Effector memory CD8-positive, alpha-beta T cell (primary cell): ENCODE results near the gene DPF3.

Experiments used
- ATAC-seq: fragments of 150-1000 bp; cut with Tn5 transposase; replicated peaks from 2 replicates; pipeline ENCODE4 v1.10.0; 2021; ENCODE audit warnings: mild to moderate bottlenecking, moderate library complexity
- DNase-seq, 3 experiments: peaks; one replicate each; pipeline ENCODE4 v3.0.0; 2021
- H3K27ac Mint-ChIP-seq, 2 donors: one replicate each; pipeline ENCODE4 v1.8.0; 2022; ENCODE audit warnings: mild to moderate bottlenecking in 2 of 2, mixed read lengths in 2 of 2, moderate library complexity in 2 of 2
- H3K27me3 Mint-ChIP-seq, 2 donors: one replicate each; pipeline ENCODE4 v1.8.0; 2022; ENCODE audit warnings: mixed read lengths in 2 of 2
- H3K36me3 Mint-ChIP-seq: one replicate; pipeline ENCODE4 v1.8.0; 2022; ENCODE audit warnings: mild to moderate bottlenecking, moderate library complexity, mixed read lengths; ENCODE audit not compliant: insufficient read depth
- H3K4me1 Mint-ChIP-seq, 2 donors: one replicate each; pipeline ENCODE4 v1.8.0; 2022; ENCODE audit warnings: low read depth in 2 of 2, mixed read lengths in 2 of 2
- H3K4me3 Mint-ChIP-seq, 2 donors: one replicate each; pipeline ENCODE4 v1.8.0; 2022; ENCODE audit warnings: mild to moderate bottlenecking in 2 of 2, mixed read lengths in 2 of 2, moderate library complexity in 2 of 2
- H3K9me3 Mint-ChIP-seq, 2 donors: one replicate each; pipeline ENCODE4 v1.8.0; 2022; ENCODE audit warnings: mixed read lengths in 2 of 2

Gene DPF3

DNA sequence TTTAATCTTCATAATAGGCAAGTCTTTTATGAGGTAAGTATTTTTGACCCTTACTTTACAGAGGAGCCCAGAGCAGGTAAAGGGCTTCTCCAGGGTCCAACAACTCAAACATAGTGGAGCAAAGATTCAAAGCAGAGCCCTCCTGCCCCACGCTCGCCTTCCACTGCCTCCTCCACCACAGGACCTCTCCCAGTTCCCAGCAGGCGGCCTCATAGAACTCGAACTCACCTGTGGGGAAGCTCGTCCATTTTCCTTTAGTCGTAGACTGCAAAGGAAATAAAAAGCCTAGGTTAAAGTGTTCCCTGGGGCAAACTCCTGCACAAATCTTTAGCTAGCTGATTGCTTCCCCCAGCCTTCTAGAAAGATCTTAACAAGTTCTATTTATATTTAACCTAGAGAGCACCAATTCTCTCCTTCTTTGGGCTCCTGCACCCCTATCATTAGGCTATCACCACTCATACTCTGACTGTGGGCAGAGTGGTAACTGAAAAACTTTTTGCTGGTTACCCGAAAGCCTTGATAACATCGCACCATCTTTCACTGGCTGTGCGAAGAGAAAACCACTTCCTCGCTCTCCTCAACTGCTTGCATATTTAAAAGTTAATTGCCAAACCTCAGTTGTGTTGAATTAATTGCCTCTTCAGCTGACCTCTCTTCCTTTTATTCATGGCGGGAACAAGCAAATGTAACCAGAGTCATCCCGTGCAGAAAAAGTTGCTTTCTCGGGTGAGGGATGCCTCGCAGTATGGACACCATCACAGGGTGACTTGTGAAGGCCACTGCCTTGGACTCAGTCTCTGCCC is 299.6 kb downstream of the DPF3 start:
- Mint-ChIP-seq H3K9me3 (no peaks in the 10 kb centered on the region), H3K36me3 (no peaks in the 10 kb centered on the region), H3K27ac (peak overlapping the region in 1 of 2 donors; percentile 69), H3K27me3 (peaks cover 39 to 57% of the 10 kb centered on the region in 2 donors), H3K4me1 (peaks cover 40 to 50% of the 10 kb centered on the region in 2 donors), H3K4me3 (peak overlapping the region; percentile 77 to 79)
- peak; percentile 46 to 61 (median 49) for DNase-seq
- peak; percentile 95 for ATAC-seq

DNA sequence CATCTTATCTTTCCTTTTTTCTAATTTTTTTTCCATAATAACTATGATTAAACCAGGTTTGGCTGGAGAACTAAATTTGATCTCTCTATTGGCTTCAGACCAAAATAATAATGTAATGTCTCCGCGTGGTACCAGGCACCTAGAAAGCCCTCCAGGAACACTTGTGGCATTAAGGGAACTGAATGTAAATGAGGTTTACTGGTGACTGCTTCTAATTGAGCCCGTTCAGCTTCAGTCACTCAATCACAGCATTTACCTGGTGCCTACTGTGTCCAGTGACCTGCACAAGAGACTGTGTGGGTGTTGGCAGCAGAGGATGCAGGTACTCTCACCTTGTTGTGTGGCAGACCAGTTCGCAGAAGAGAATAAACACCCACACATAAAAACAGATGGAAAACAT is 302.5 kb downstream of the DPF3 start:
- Mint-ChIP-seq H3K27me3 (peaks cover 29 to 30% of the 10 kb centered on the region in 2 donors), H3K36me3 (peaks cover 1% of the 10 kb centered on the region), H3K27ac (peak overlapping the region in 1 of 2 donors; percentile 26), H3K4me1 (peaks cover 40 to 50% of the 10 kb centered on the region in 2 donors), H3K4me3 (no peak overlapping the region), H3K9me3 (no peaks in the 10 kb centered on the region)
- ATAC-seq: no peak
- DNase-seq: no peak

GRCh38 chr14:72590577-72590976 is 303.3 kb downstream of the DPF3 start:
- peak; percentile 9 to 15 (median 10) for DNase-seq

GRCh38 chr14:72589652-72590051 is 304.2 kb downstream of the DPF3 start:
- no peaks in the 10 kb centered on the region for H3K9me3 Mint-ChIP-seq
- DNase-seq (no peak), ATAC-seq (no peak)
- H3K4me3 Mint-ChIP-seq: no peak overlapping the region
- no peak overlapping the region for H3K27ac Mint-ChIP-seq
- H3K4me1 Mint-ChIP-seq: peaks cover 30 to 37% of the 10 kb centered on the region in 2 donors
- H3K27me3 Mint-ChIP-seq: peaks cover 24 to 39% of the 10 kb centered on the region in 2 donors
- H3K36me3 Mint-ChIP-seq: peaks cover 5% of the 10 kb centered on the region

More at GRCh38 chr14:72590577-72590976, 303.3 kb downstream of the DPF3 start:
- Mint-ChIP-seq H3K4me1 (peaks cover 36 to 46% of the 10 kb centered on the region in 2 donors), H3K36me3 (peaks cover 5% of the 10 kb centered on the region), H3K4me3 (peak overlapping the region; percentile 53 to 63), H3K9me3 (no peaks in the 10 kb centered on the region), H3K27me3 (peaks cover 24 to 30% of the 10 kb centered on the region in 2 donors), H3K27ac (no peak overlapping the region)
- peak; percentile 43 for ATAC-seq

GRCh38 chr14:72588521-72588920 is 305.4 kb downstream of the DPF3 start:
- H3K27me3 Mint-ChIP-seq: peaks cover 33 to 50% of the 10 kb centered on the region in 2 donors
- no peaks in the 10 kb centered on the region for H3K9me3 Mint-ChIP-seq
- H3K4me1 Mint-ChIP-seq: peaks cover 22 to 28% of the 10 kb centered on the region in 2 donors
- DNase-seq (no peak), ATAC-seq (no peak)
- H3K4me3 Mint-ChIP-seq: no peak overlapping the region
- H3K27ac Mint-ChIP-seq: no peak overlapping the region
- H3K36me3 Mint-ChIP-seq: peaks cover 5% of the 10 kb centered on the region

DNA sequence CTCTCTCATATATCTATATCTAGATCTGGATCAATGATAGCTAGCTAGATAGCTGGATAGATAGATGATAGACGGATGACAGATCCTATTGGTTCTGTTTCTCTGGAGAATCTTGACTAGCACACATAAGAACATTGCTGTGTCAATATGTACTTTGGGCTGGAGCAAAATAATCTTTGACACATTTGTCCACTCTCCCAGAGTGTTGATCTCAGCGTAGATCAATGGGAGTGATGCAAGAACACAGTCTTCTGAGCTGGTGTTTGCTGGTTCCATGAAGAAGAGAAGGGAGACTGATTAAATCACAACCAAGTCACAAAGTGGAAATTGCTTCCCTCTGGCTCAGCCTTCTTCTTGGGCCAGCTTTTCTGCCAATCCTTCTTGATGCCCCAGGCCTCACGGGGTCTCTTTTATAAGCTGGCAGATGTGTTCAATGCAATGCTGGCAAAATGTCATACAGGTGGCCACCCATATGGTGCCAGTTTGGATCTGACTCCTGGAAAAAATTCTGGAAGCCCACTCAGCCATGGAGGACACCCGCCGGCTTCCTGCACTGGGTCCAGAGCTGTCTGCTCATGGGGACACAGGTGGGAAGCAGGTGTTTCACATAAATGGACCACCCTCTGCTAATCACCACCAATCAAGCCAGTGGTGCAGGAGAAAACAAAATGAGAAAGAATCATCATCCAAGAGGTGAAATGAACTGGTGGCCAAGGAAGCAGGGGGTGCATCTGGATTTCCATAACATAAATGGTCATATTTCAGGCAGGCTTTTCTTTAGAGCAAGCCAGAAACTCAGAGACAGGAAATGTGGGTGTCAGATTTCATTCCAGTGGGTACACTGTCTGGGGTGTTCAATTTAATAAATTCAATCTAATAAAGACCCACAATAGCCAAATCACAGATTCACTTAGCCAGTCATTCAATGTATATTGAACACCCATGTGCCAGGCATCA is 310.3 kb downstream of the DPF3 start:
- Mint-ChIP-seq H3K4me1 (peaks cover 0 to 7% of the 10 kb centered on the region in 2 donors), H3K27ac (no peak overlapping the region)
- ATAC-seq: no peak

GRCh38 chr14:72582582-72582981 is 311.3 kb downstream of the DPF3 start:
- ATAC-seq: no peak
- DNase-seq: no peak
- H3K36me3 Mint-ChIP-seq: peaks cover 5% of the 10 kb centered on the region
- peaks cover 10 to 63% of the 10 kb centered on the region in 2 donors for H3K27me3 Mint-ChIP-seq
- H3K4me3 Mint-ChIP-seq: no peak overlapping the region
- H3K9me3 Mint-ChIP-seq: no peaks in the 10 kb centered on the region
- no peak overlapping the region for H3K27ac Mint-ChIP-seq
- peaks cover 0 to 7% of the 10 kb centered on the region in 2 donors for H3K4me1 Mint-ChIP-seq

More for the DNA sequence above, 310.3 kb downstream of the DPF3 start:
- no peaks in the 10 kb centered on the region for H3K9me3 Mint-ChIP-seq
- DNase-seq: no peak
- peaks cover 5% of the 10 kb centered on the region for H3K36me3 Mint-ChIP-seq
- H3K27me3 Mint-ChIP-seq: peaks cover 10 to 53% of the 10 kb centered on the region in 2 donors
- H3K4me3 Mint-ChIP-seq: no peak overlapping the region

DNA sequence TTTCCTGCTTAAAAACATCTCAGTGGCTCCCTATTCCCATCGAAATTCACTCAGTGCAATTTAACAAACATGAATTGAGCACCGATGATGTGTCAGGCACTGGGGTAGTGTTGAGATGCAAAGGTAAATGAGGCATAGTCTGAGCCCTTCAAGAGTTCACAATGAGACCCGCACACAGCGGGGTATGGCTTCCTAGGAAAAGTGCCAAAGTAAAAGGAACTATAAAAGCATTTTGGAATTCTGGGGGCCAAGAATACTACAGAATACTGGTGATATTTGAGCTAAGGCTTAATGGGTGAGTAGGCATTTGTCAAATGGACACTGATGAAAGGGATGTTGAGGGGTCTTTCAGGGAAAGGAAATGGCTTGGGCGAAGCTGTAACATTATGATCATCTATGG is 315.4 kb downstream of the DPF3 start:
- ATAC-seq (no peak), DNase-seq (no peak)
- Mint-ChIP-seq H3K36me3 (no peaks in the 10 kb centered on the region), H3K9me3 (no peaks in the 10 kb centered on the region), H3K27me3 (peaks cover 12 to 52% of the 10 kb centered on the region in 2 donors), H3K4me1 (peaks cover 0 to 12% of the 10 kb centered on the region in 2 donors), H3K27ac (no peak overlapping the region), H3K4me3 (no peak overlapping the region)

DNA sequence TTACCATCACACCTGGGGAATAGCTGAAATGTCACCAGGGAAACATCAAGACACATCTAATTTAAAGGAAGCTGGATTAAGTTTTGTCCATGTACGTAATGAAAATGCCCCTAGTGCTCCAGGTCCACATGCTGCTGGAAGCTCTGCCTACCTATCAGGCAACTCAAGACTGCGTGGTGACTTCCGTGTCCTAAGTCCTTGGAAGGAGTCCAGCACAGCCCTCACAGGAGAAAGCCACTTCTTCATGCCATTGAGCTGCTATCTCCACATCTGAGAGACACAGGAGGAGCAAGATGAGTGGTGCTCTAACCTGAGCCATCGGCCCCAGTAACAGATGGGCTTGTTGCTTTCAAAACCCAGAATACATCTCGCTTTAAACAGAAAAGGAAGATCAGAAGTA is 316.4 kb downstream of the DPF3 start:
- peaks cover 13 to 52% of the 10 kb centered on the region in 2 donors for H3K27me3 Mint-ChIP-seq
- H3K4me3 Mint-ChIP-seq: no peak overlapping the region
- peaks cover 0 to 12% of the 10 kb centered on the region in 2 donors for H3K4me1 Mint-ChIP-seq
- no peak overlapping the region for H3K27ac Mint-ChIP-seq
- DNase-seq (no peak), ATAC-seq (no peak)
- H3K9me3 Mint-ChIP-seq: no peaks in the 10 kb centered on the region
- H3K36me3 Mint-ChIP-seq: no peaks in the 10 kb centered on the region

DNA sequence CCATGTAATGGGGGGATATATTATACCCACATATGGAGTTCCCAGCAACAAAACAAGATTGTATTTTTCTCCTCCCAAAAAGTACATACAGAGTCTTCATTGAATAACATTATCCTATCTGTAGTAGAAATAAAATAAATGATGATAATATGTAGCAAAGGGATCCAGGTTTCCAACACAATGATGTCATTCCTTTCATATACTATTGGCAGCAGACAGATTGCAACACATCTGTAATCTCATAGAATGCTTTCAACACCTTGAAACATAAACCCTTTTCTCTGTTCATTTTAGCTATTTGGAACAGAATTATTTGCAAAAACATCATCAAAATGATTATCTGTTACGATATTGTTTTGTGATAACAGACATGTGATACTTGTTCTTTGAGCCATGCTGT is 317.6 kb downstream of the DPF3 start:
- H3K27ac Mint-ChIP-seq: no peak overlapping the region
- ATAC-seq (no peak), DNase-seq (no peak)
- no peaks in the 10 kb centered on the region for H3K36me3 Mint-ChIP-seq
- peaks cover 20 to 43% of the 10 kb centered on the region in 2 donors for H3K27me3 Mint-ChIP-seq
- H3K4me1 Mint-ChIP-seq: peaks cover 0 to 8% of the 10 kb centered on the region in 2 donors
- no peak overlapping the region for H3K4me3 Mint-ChIP-seq
- H3K9me3 Mint-ChIP-seq: no peaks in the 10 kb centered on the region

- DNase-seq (no peak), ATAC-seq (no peak)
- Mint-ChIP-seq H3K36me3 (no peaks in the 10 kb centered on the region), H3K27me3 (peaks cover 23 to 38% of the 10 kb centered on the region in 2 donors), H3K27ac (no peak overlapping the region), H3K4me1 (peaks cover 0 to 8% of the 10 kb centered on the region in 2 donors), H3K4me3 (no peak overlapping the region), H3K9me3 (no peaks in the 10 kb centered on the region)
Observed at GRCh38 chr14:72574715-72575114, 319.2 kb downstream of the DPF3 start.

DNA sequence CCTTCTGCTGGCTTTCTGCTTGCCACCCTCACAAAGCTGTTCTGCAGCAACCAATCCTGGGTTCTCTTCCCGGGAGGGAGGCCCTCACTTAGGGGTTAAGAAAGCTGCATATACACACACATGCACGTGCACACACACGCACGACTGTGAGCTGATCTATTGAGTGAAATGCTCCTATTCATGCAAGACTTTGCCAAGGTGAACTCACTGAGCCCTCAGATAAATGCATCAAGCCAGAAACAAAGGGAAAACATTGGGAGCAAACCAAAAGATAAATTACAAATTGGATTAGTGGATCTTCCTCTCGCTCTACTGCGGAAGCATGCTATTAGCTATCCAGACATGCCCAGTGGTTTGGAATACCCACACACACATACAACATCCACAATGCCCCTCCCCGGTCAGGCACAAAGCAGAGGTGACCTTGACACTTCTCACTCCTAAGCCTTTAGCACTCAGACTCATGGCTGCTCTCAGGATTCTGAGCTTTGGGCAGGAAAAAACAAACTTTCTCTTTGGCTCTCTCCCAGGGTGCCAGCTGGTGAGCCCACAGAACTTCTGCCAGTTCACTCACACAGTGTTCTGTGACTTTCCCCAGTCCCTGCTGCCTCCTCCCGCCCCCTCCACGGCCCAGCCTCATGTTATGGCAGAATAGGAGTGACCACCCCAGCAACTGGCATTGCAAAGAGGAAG is 320.0 kb downstream of the DPF3 start:
- ATAC-seq (no peak), DNase-seq (no peak)
- Mint-ChIP-seq H3K36me3 (no peaks in the 10 kb centered on the region), H3K4me1 (peaks cover 0 to 5% of the 10 kb centered on the region in 2 donors), H3K27ac (no peak overlapping the region), H3K27me3 (peaks cover 23 to 41% of the 10 kb centered on the region in 2 donors), H3K9me3 (no peaks in the 10 kb centered on the region), H3K4me3 (no peak overlapping the region)
